ENCODE results near the gene XYLT1. TPM values are rescaled to one million over a fixed set of nuclear protein-coding genes. Genes with fewer than 3 reads are reported as not detected.

Gene XYLT1
- total RNA-seq, 1 experiment from 2014 or later, result 25.0 TPM

DNA sequence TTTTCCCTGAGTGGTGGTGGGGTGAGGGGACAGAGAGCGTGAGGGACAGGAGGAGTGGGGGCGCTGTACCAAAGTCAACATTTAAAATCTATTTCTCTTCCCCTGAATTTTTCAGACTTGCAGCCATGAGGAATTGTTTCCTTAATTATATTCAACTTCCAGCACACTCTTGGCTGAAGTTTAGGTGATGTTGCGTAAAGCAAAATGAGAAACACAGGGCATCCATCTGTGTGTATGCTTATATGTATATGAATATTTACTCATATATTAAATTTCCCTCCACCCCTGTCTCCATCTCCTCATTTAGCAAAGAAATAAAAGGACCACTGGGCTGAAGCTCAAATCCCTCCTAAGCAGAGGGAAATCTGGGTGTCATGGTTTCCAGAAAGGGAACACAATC, 218.1 kb downstream of the XYLT1 start (continued):
- TF ChIP-seq E2F5 (CRISPR knock-in tag; IDR thresholded peaks at IDR 0.05) (no peak), ZNF425 (CRISPR knock-in tag; conservative IDR thresholded peaks at IDR 0.05) (no peak), ZNF416 (CRISPR knock-in tag; IDR thresholded peaks at IDR 0.05) (no peak)

DNA sequence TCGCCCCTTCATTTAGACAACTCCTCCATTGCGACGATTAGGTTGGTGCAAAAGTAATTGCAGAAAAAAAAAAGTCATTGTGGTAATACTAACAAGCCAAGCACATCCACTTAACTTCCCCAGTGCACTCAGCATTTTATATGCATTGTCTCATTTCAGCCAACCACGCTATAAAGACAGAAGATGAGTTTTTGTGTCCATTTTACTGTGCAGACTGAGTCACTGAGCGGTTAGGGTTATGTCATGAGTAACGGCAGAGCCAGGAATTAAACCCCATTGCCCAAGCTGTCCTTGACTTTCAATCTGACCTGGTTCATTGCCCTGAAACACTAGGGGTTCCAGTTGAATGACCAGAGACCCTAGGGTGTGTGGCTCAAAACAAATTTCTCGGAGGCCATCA, 218.7 kb downstream of the XYLT1 start:
- POLR2A ChIA-PET, result no interaction called here

DNA sequence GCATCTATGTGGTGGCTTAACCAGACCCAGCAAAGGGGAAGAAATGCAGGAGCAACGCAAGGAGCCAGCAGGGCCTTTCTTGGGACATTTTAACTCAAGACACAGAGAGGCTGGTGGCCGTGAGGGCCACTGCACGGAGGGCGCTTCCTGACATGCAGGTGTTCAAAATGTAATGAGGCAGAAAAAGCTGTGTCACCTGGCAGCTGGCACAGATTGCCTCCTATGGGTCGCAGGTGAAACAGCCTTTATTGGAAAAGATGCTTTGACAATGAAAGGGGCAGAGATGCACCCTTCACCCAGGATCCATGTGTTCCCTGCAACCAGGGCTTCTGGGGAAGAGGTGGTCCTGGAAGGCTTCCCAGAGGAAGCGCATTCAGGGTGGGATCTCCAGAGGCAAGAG, 219.3 kb downstream of the XYLT1 start:
- 0 out of 2 replicates have a peak, but pooled peaks cover 2% of the 10 kb centered on the region for H3K4me1 Mint-ChIP-seq
- no peaks in the 10 kb centered on the region for H3K27me3 Mint-ChIP-seq (ENCODE audit: low read depth)
- POLR2A ChIA-PET, result interaction anchor here (0.5 kb wide), 1 partner anchor 18 kb away, joined by 3 read pairs; no protein-coding TSS in a partner anchor
- ATAC-seq (no peak), DNase-seq (ENCODE audit: low spot score) (no peak)
- TF ChIP-seq SMAD4 (CRISPR knock-in tag; IDR thresholded peaks at IDR 0.05) (no peak), MXD4 (CRISPR knock-in tag; IDR thresholded peaks at IDR 0.05; ENCODE audit: borderline replicate concordance) (no peak), NR2C2 (CRISPR knock-in tag; IDR thresholded peaks at IDR 0.05) (no peak), KAT7 (CRISPR knock-in tag; IDR thresholded peaks at IDR 0.05; ENCODE audit: borderline replicate concordance) (no peak), NFYB (CRISPR knock-in tag; conservative IDR thresholded peaks at IDR 0.05; ENCODE audit: low read depth) (no peak)
- H3K36me3 Mint-ChIP-seq, result no peaks in the 10 kb centered on the region
- H3K9me3 Mint-ChIP-seq, result no peaks in the 10 kb centered on the region
- H3K4me3 Mint-ChIP-seq, result no peak overlapping the region
- H3K27ac Mint-ChIP-seq, result no peak overlapping the region
- CTCF ChIA-PET, result interaction anchor here (1.0 kb wide), 1 partner anchor 16 kb away, joined by 3 read pairs; no protein-coding TSS in a partner anchor

More for the DNA sequence above, 218.7 kb downstream of the XYLT1 start:
- Mint-ChIP-seq H3K36me3 (no peaks in the 10 kb centered on the region), H3K27ac (no peak overlapping the region), H3K27me3 (ENCODE audit: low read depth) (no peaks in the 10 kb centered on the region), H3K4me3 (no peak overlapping the region), H3K4me1 (0 out of 2 replicates have a peak, but pooled peaks cover 1% of the 10 kb centered on the region), H3K9me3 (no peaks in the 10 kb centered on the region)
- no peak for ATAC-seq
- CTCF ChIA-PET, result interaction anchor here (1.0 kb wide), 1 partner anchor 17 kb away, joined by 3 read pairs; no protein-coding TSS in a partner anchor
- no peak for TF ChIP-seq SP1 (CRISPR knock-in tag; conservative IDR thresholded peaks at IDR 0.05)
- no peak for TF ChIP-seq RORB (CRISPR knock-in tag; IDR thresholded peaks at IDR 0.05)
- TF ChIP-seq ZNF423 (CRISPR knock-in tag; IDR thresholded peaks at IDR 0.05), result no peak
- TF ChIP-seq ZNF263 (CRISPR knock-in tag; IDR thresholded peaks at IDR 0.05; ENCODE audit: low read depth), result no peak
- no peak for TF ChIP-seq HMGA2 (CRISPR knock-in tag; IDR thresholded peaks at IDR 0.05)
- no peak for TF ChIP-seq ZNF512 (CRISPR knock-in tag; IDR thresholded peaks at IDR 0.05; ENCODE audit: borderline replicate concordance)
- DNase-seq (ENCODE audit: low spot score), result no peak

GRCh38 chr16:17246974-17247732, 223.6 kb downstream of the XYLT1 start:
- Mint-ChIP-seq H3K36me3 (no peaks in the 10 kb centered on the region), H3K4me3 (no peak overlapping the region), H3K4me1 (0 out of 2 replicates have a peak, but pooled peaks cover 2% of the 10 kb centered on the region), H3K9me3 (no peaks in the 10 kb centered on the region), H3K27me3 (ENCODE audit: low read depth) (no peaks in the 10 kb centered on the region), H3K27ac (no peak overlapping the region)
- ChIA-PET POLR2A (no interaction called here), CTCF (interaction anchor here (1.2 kb wide), 1 partner anchor 35 kb away, joined by 3 read pairs; no protein-coding TSS in a partner anchor)
- no peak for ATAC-seq
- DNase-seq (ENCODE audit: low spot score), result no peak
- no peak for TF ChIP-seq ZNF263 (CRISPR knock-in tag; IDR thresholded peaks at IDR 0.05; ENCODE audit: low read depth)
- no peak for TF ChIP-seq ZNF416 (CRISPR knock-in tag; IDR thresholded peaks at IDR 0.05)
- no peak for TF ChIP-seq SMAD3 (CRISPR knock-in tag; IDR thresholded peaks at IDR 0.05; ENCODE audit: borderline replicate concordance)
- TF ChIP-seq RELA (CRISPR knock-in tag; IDR thresholded peaks at IDR 0.05; ENCODE audit: borderline replicate concordance), result no peak
- no peak for TF ChIP-seq ELF4 (CRISPR knock-in tag; IDR thresholded peaks at IDR 0.05; ENCODE audit: low read depth)
- TF ChIP-seq, protein P1, sequence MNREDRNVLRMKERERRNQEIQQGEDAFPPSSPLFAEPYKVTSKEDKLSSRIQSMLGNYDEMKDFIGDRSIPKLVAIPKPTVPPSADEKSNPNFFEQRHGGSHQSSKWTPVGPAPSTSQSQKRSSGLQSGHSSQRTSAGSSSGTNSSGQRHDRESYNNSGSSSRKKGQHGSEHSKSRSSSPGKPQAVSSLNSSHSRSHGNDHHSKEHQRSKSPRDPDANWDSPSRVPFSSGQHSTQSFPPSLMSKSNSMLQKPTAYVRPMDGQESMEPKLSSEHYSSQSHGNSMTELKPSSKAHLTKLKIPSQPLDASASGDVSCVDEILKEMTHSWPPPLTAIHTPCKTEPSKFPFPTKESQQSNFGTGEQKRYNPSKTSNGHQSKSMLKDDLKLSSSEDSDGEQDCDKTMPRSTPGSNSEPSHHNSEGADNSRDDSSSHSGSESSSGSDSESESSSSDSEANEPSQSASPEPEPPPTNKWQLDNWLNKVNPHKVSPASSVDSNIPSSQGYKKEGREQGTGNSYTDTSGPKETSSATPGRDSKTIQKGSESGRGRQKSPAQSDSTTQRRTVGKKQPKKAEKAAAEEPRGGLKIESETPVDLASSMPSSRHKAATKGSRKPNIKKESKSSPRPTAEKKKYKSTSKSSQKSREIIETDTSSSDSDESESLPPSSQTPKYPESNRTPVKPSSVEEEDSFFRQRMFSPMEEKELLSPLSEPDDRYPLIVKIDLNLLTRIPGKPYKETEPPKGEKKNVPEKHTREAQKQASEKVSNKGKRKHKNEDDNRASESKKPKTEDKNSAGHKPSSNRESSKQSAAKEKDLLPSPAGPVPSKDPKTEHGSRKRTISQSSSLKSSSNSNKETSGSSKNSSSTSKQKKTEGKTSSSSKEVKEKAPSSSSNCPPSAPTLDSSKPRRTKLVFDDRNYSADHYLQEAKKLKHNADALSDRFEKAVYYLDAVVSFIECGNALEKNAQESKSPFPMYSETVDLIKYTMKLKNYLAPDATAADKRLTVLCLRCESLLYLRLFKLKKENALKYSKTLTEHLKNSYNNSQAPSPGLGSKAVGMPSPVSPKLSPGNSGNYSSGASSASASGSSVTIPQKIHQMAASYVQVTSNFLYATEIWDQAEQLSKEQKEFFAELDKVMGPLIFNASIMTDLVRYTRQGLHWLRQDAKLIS (CRISPR knock-in tag; IDR thresholded peaks at IDR 0.05; ENCODE audit: borderline replicate concordance), result no peak
